ENCODE results near the gene LGR4.
"Not testable (repeated sequence)": the region's sequence is repeated elsewhere in the genome, so short reads cannot be mapped to it uniquely, and the experiment has no call there.

The LGR4 gene

DNA sequence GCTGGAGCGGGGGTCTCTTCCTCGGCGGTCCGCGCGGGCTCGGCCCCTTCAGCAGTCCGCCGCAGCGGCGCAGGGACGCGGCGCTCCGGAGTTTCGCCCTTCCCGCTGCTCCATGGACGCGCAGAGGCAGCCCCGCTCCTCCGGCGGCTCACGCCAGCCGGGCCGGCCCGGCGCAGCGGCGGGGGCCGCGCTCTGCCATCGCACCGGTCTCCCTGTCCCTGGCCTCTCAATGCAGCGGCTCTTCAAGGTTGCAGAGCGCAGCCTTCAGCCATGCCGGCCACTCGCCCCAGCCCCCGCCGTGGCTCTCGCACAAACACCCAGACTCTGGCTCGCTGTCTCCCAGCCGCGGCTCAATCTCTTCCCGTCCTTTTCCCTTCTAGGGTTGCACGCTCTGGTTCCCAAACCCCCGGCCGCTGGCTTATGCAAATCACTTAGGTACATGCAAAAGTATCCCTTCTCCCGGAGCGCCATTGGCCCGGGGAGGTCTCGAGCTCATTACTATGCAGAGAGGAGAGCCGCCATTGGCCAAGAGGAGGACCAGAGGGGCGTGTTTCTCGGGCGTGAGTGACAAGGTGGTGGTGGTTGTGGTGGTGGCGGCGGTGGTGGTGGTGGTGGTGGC lies at the start of gene LGR4:
Gene LGR4, minus strand, starts transcription at position 393 of the 619 bp plus-strand sequence. CDS start 488 bp downstream, outside the sequence.
- peak; percentile 92 for DNase-seq (ENCODE audit: low read depth)

GRCh38 chr11:27520226-27520625 lies 47.6 kb upstream of the LGR4 start:
- no peak for DNase-seq (ENCODE audit: low read depth)

DNA sequence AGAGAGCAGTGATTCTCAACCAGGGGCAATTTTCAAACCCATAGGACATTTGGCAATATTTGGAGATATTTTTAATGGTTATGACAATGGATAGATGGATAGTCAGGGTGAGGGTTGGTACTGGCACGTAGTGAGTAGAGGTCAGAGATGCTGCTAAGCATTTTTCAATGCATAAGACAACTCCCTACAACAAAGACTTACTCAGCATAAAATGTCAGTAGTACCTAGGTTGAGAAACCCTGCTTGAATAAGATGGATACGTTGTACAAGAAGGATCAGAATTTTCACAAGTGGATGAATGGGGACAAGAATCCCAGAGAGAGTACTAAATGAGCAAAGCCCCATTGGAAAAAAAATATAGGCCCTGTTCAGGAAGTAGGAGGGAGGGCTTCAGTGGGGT lies 45.9 kb upstream of the LGR4 start:
- DNase-seq (ENCODE audit: low read depth), result no peak

- not testable (repeated sequence) for DNase-seq (ENCODE audit: low read depth)
Observed at GRCh38 chr11:27517490-27517889, 44.9 kb upstream of the LGR4 start.

DNA sequence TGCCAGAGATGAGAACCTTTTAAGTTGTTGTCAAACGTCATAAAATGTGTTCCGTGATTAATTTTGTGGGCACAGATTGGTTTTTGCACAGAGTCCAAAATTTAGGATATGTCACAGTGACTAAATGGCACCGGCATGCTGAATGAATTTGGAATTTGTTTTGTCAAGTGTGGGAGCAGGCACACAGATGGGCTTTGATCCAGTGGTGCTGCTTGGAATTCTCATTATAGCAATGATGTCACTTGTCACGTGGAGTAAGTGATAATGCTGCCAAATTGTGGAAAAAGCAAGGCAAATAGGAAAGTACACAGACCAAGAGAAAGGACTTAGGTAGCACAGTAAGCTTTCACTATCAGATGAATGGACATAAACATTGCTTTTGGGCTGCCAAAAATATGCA lies 42.0 kb upstream of the LGR4 start:
- DNase-seq (ENCODE audit: low read depth), result no peak

DNA sequence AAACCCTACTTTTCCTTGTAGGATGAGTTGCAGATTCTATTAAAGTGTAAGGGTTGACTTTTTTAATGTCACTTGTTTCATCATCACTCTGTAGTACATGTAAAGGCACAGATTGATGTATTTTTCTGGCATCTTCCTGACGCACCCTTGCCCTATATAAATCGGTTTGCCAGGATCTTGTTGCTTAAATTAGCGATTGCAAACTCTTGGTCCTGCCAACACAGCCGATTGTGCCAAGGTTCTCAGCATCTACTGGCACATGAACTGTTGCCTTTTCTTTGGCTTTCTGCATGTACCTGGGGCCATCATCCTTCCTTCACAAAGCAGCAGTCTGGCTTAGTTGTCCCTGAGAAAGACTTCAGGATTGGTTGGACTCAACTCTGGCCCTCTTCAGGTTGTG lies 41.5 kb upstream of the LGR4 start:
- DNase-seq (ENCODE audit: low read depth), result no peak

- no peak for DNase-seq (ENCODE audit: low read depth)
Observed at GRCh38 chr11:27513389-27513788, 40.8 kb upstream of the LGR4 start.

GRCh38 chr11:27512238-27512637 lies 39.6 kb upstream of the LGR4 start:
- DNase-seq (ENCODE audit: low read depth), result no peak

DNA sequence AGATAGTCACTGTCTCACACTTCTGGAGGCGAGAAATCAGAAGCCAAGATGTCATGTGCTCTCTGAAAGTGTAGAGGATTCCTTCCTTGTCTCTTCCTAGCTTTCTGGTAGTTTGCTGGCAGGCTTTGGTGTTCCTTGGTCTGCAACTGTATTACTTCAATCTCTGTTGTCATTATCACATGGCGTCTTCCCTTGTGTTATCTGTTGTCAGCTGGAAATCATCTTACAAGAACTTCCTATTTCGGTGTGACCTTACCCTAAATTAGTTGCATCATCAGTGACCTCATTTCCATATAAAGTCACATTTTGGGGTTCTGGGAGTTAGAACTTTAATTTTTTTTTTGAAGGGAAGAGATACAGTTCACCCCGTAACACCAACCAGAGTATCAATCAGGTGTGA lies 37.3 kb upstream of the LGR4 start:
- no peak for DNase-seq (ENCODE audit: low read depth)

- DNase-seq (ENCODE audit: low read depth), result no peak
Observed at GRCh38 chr11:27507557-27508322, 35.1 kb upstream of the LGR4 start.

- peak; percentile 93 for DNase-seq (ENCODE audit: low read depth)
Observed at GRCh38 chr11:27506200-27507182, 33.9 kb upstream of the LGR4 start, which contains the start of gene LIN7C. TSS of gene LIN7C (minus strand) at chr11:27506769. CDS start at chr11:27506752, 17 bp downstream.

DNA sequence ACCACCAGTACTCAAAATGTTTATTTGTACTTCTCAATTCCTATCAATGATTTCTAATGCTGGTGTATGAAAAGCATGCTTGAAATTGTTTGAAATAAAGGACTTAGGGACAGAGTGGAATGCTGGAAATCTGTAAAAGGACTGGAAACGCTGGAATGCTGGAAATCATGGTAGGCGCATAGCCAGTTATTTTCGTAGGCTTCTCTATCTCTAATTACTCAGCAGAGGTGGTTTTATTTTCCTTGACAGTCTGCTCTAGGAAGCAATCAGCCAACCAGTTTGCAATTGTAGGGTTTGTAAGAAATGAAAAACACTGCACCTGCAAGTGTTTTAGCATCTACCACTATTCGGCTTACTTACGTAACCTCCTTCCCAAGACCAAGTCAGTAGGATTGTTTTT lies 33.2 kb upstream of the LGR4 start:
- DNase-seq (ENCODE audit: low read depth), result no peak

- no peak for DNase-seq (ENCODE audit: low read depth)
Observed at GRCh38 chr11:27504205-27504604, 31.6 kb upstream of the LGR4 start.

GRCh38 chr11:27501100-27501499 lies 28.5 kb upstream of the LGR4 start:
- no peak for DNase-seq (ENCODE audit: low read depth)

DNA sequence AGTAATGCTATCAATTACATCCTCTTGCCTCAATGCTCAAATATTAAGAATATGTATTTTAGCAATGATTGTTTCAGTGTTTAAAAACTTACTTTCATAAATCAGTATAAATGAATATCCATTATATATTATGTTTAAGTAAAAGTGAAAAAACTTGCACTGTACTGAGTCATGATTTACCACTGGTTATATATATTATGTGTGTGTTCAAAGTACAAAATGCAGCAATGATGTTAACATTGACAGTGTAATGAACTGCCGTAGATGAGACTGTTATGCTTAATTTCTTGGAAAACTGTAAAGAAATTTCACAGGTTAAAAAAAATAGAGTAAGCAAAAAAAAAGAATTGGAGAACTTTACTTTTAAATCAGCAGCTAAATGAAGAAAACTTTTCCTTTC lies 25.3 kb upstream of the LGR4 start:
- no peak for DNase-seq (ENCODE audit: low read depth)

DNA sequence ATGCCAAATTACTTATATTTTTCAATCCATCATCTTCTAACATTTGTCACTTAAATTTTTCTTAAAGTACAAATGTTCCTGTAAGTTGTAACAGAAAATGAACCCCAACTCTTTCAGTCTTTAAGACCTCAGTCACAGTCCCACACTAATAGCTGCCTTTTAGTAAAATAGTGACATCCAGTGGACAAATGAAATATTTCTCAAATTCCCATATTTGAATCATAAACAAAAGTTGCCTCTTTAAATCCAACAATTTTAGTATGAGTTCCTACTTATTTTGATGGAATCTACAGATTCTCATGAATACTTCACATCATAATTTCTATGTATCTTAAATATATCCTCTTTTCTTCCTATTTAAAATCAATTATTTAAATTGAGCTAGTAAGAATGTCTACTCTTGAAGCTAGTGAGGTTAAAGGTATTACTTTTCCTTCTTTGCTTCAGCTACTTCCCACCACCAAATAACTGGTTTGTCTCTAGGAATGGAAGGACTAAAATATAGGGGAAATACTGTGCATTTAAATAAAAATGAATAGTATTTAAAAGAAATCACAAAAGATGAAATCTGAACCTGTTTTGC lies 24.8 kb upstream of the LGR4 start:
- DNase-seq (ENCODE audit: low read depth), result peak; percentile 9

- no peak for DNase-seq (ENCODE audit: low read depth)
Observed at GRCh38 chr11:27496461-27496860, 23.9 kb upstream of the LGR4 start.

- no peak for DNase-seq (ENCODE audit: low read depth)
Observed at GRCh38 chr11:27495710-27496300, 23.2 kb upstream of the LGR4 start.

DNA sequence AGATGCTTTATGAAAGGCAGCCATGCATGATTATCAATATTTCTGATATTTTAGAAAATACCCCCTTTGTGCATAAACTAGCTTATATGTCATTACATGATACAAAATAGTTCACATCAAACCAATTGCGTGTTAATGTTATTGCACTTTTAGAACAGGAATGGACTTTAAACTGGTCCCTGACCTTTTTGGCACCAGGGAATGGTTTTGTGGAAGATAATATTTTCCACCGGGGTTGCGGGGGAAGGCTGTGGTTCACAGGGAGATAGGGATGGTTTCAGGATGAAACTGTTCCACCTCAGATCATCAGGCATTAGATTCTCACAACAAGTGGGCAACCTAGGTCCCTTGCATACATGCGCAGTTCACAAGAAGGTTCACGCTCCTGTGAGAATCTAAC lies 16.5 kb upstream of the LGR4 start:
- no peak for DNase-seq (ENCODE audit: low read depth)

DNA sequence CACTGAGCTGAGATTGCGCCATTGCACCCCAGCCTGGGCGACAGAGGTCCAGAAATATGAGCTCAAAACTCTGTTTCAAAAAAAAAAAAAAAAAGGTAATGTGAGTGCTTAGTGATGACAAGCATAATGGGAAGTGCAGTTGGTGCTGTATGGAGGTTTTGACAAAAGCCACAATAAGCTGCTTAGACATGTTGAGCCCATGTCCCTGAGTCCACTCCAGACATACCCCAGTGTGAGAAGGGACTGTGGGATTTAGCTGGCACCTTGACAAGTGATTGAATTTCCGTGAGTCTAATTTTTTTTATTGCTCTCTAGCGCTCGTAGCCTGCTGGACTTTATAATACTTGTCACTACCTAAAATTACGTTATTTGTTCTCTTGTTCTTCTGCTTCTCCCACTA lies 15.1 kb upstream of the LGR4 start:
- no peak for DNase-seq (ENCODE audit: low read depth)

DNA sequence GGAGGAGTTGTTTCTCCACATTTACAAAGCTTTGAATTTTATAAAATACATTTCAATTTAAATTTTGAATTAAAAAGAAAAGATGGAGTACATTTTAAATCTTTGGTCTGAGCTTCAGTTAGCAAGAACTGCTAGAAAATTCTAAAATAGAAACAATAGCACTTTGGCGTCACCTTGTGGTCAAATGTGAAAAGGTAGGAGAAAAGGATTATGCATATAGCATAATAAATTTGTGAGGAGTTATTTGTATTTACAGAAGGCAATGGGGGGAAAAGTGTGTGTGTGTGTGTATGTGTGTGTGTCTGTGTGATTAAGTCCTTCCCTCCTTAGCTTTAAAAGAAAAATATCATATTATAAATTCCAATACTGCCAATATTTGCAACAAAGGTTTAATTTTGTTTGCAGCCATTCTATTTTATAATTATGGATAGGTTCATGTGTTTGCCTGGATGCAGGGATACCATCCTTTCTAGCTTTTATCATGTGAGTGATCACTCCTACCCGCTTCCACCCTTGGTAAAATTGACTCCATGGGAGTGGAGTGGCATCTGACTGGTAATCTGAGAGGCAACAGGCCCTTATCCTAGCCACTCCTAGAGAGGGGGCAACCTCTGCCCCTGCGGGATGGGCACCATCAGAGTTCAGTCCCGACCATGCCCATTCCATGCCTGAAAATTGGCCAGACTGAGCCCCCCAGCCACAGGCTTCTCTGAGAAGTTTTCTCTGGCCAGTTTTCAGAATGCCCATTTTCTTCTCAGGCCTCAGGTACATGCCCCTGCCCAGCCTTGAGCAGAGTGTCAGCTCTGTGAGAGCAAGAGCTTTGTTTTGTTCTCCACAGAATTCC lies 13.6 kb upstream of the LGR4 start:
- DNase-seq (ENCODE audit: low read depth), result no peak

Measured in stromal cell of bone marrow (primary cell).